Fibroblast of lung (primary cell): ENCODE measurements around the gene PCBP3. TPM values are rescaled to one million over a fixed set of nuclear protein-coding genes. Genes with fewer than 3 reads are reported as not detected.

Experiments used
- DNase-seq, 2 donors: peaks; one replicate each; pipeline versions ENCODE4 v3.0.0 to v3.0.0-alpha.2; 2010; ENCODE audit warnings: low read depth in 2 of 2
- H2AFZ ChIP-seq: 2 replicates; pipeline ENCODE4 v1.5.1; 2012; ENCODE audit warnings: low read length, control low read depth, inconsistent platforms
- H3K27ac ChIP-seq: 2 replicates; pipeline ENCODE4 v1.5.1; 2011; ENCODE audit warnings: low read length, control low read depth; ENCODE audit not compliant: insufficient read depth
- H3K27me3 ChIP-seq: 2 replicates; pipeline ENCODE4 v1.5.1; 2011; ENCODE audit warnings: mild to moderate bottlenecking, low read length; ENCODE audit not compliant: control insufficient read depth, insufficient read depth
- H3K36me3 ChIP-seq: 2 replicates; pipeline ENCODE4 v1.5.1; 2011; ENCODE audit warnings: low read length; ENCODE audit not compliant: control insufficient read depth, insufficient read depth
- H3K4me1 ChIP-seq: 2 replicates; pipeline ENCODE4 v1.5.1; 2011; ENCODE audit warnings: low read length; ENCODE audit not compliant: control insufficient read depth, insufficient read depth; ENCODE audit errors: extremely low read depth
- H3K4me2 ChIP-seq: 2 replicates; pipeline ENCODE4 v1.5.1; 2011; ENCODE audit warnings: low read length, control low read depth; ENCODE audit not compliant: insufficient read depth; ENCODE audit errors: extremely low read depth
- H3K4me3 ChIP-seq, 4 experiments: fragments of 200-600 bp in 1 of 4; sonication (generic) in 1 of 4; replicated peaks in 1 of 4; 2 replicates each; pipeline ENCODE4 v1.5.1; 2011 to 2016; ENCODE audit warnings: low read length in 4 of 4, low read depth in 3 of 4, mild to moderate bottlenecking in 3 of 4, control low read depth in 2 of 4, inconsistent platforms in 1 of 4, mixed read lengths in 1 of 4; ENCODE audit not compliant: insufficient read depth in 1 of 4; ENCODE audit errors: control extremely low read depth in 1 of 4
- H3K79me2 ChIP-seq: 2 replicates; pipeline ENCODE4 v1.5.1; 2012; ENCODE audit warnings: mild to moderate bottlenecking, low read length, inconsistent platforms; ENCODE audit not compliant: control insufficient read depth, insufficient read depth
- H3K9ac ChIP-seq: 2 replicates; pipeline ENCODE4 v1.5.1; 2011; ENCODE audit warnings: mild to moderate bottlenecking, low read length, control low read depth; ENCODE audit not compliant: insufficient read depth
- H3K9me3 ChIP-seq: 2 replicates; pipeline ENCODE4 v1.5.1; 2012; ENCODE audit warnings: low read depth, low read length; ENCODE audit not compliant: control insufficient read depth, insufficient read depth
- H4K20me1 ChIP-seq: 2 replicates; pipeline ENCODE4 v1.5.1; 2011; ENCODE audit warnings: low read length; ENCODE audit not compliant: control insufficient read depth, insufficient read depth; ENCODE audit errors: extremely low read depth
- CTCF ChIP-seq, 2 donors: IDR thresholded peaks in 1 of 2; conservative IDR thresholded peaks in 1 of 2; 1 replicate in 1 of 2; 2 replicates in 1 of 2; pipeline ENCODE4 v1.5.1; 2011 to 2012; ENCODE audit warnings: low read length in 2 of 2, control low read depth in 1 of 2, inconsistent platforms in 1 of 2, low read depth in 1 of 2, mild to moderate bottlenecking in 1 of 2
- EZH2 ChIP-seq: IDR thresholded peaks from 2 replicates; pipeline ENCODE4 v1.5.1; 2012; ENCODE audit warnings: low read length, control low read depth, mild to moderate bottlenecking; ENCODE audit errors: missing control alignments
- polyA plus RNA-seq, 2 donors: library from polyadenylated mRNA; depleted of rRNA in 1 of 2; stranded (reverse) in 1 of 2; unstranded in 1 of 2; fragments of >200 nt; gene quantifications; 2 replicates each; pipeline ENCODE4 v1.2.1, GENCODE V29; 2011 to 2012; ENCODE audit warnings: missing spikeins in 1 of 2
- total RNA-seq: library from RNA; depleted of rRNA; stranded (reverse); fragments of >200 nt; gene quantifications from 2 replicates; pipeline ENCODE4 v1.2.1, GENCODE V29; 2014

PCBP3 gene
- total and polyA plus RNA-seq, 2 donors (not counting 1 experiment from before 2014, with no cell fraction given) = 0.51 to 1.7 TPM

- Histone ChIP-seq H3K36me3 (no peaks in the 10 kb centered on the region), H3K4me1 (no peaks in the 10 kb centered on the region), H3K9ac (no peak overlapping the region), H3K4me3 (no peak overlapping the region), H4K20me1 (no peaks in the 10 kb centered on the region), H3K79me2 (no peaks in the 10 kb centered on the region), H3K9me3 (no peaks in the 10 kb centered on the region), H2AFZ (no peak overlapping the region), H3K27me3 (peaks cover 12% of the 10 kb centered on the region), H3K27ac (no peak overlapping the region), H3K4me2 (no peak overlapping the region)
- DNase-seq = no peak
- TF ChIP-seq CTCF (conservative IDR thresholded peaks at IDR 0.05 in 1 of 2, IDR thresholded peaks at IDR 0.05 in 1 of 2; ENCODE audit: low read depth in 1 of 2, low read length in 2 of 2) (no peak), EZH2 (no peak)
These were observed 287.3 kb downstream of the PCBP3 start for GRCh38 chr21:45930792-45931191.

GRCh38 chr21:45931397-45931969, 288.0 kb downstream of the PCBP3 start:
- no peaks in the 10 kb centered on the region for H3K36me3 ChIP-seq
- H3K4me1 ChIP-seq = no peaks in the 10 kb centered on the region
- no peak overlapping the region for H3K27ac ChIP-seq
- H3K27me3 ChIP-seq = peaks cover 18% of the 10 kb centered on the region
- H3K4me2 ChIP-seq = no peak overlapping the region
- no peaks in the 10 kb centered on the region for H3K79me2 ChIP-seq
- TF ChIP-seq EZH2 = no peak
- TF ChIP-seq CTCF (conservative IDR thresholded peaks at IDR 0.05 in 1 of 2, IDR thresholded peaks at IDR 0.05 in 1 of 2; ENCODE audit: low read depth in 1 of 2, low read length in 2 of 2) = no peak
- no peaks in the 10 kb centered on the region for H4K20me1 ChIP-seq
- no peak overlapping the region for H3K4me3 ChIP-seq
- H3K9me3 ChIP-seq = no peaks in the 10 kb centered on the region
- DNase-seq = no peak
- no peak overlapping the region for H3K9ac ChIP-seq
- H2AFZ ChIP-seq = no peak overlapping the region

GRCh38 chr21:45932922-45933502, 289.5 kb downstream of the PCBP3 start:
- DNase-seq = no peak
- Histone ChIP-seq H3K9ac (no peak overlapping the region), H3K79me2 (no peaks in the 10 kb centered on the region), H3K27ac (no peak overlapping the region), H3K4me1 (no peaks in the 10 kb centered on the region), H3K4me3 (no peak overlapping the region), H2AFZ (no peak overlapping the region), H4K20me1 (no peaks in the 10 kb centered on the region), H3K4me2 (no peak overlapping the region), H3K27me3 (peaks cover 18% of the 10 kb centered on the region), H3K9me3 (no peaks in the 10 kb centered on the region), H3K36me3 (no peaks in the 10 kb centered on the region)
- TF ChIP-seq CTCF (conservative IDR thresholded peaks at IDR 0.05 in 1 of 2, IDR thresholded peaks at IDR 0.05 in 1 of 2; ENCODE audit: low read depth in 1 of 2, low read length in 2 of 2) (no peak), EZH2 (no peak)
